ENCODE measurements around the gene CCDC85B.

- TF ChIP-seq EZH2 (IDR thresholded peaks at IDR 0.05; ENCODE audit: borderline replicate concordance): no peak
- TF ChIP-seq, protein P1, sequence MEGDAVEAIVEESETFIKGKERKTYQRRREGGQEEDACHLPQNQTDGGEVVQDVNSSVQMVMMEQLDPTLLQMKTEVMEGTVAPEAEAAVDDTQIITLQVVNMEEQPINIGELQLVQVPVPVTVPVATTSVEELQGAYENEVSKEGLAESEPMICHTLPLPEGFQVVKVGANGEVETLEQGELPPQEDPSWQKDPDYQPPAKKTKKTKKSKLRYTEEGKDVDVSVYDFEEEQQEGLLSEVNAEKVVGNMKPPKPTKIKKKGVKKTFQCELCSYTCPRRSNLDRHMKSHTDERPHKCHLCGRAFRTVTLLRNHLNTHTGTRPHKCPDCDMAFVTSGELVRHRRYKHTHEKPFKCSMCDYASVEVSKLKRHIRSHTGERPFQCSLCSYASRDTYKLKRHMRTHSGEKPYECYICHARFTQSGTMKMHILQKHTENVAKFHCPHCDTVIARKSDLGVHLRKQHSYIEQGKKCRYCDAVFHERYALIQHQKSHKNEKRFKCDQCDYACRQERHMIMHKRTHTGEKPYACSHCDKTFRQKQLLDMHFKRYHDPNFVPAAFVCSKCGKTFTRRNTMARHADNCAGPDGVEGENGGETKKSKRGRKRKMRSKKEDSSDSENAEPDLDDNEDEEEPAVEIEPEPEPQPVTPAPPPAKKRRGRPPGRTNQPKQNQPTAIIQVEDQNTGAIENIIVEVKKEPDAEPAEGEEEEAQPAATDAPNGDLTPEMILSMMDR (IDR thresholded peaks at IDR 0.05; ENCODE audit: poor library complexity): no peak
Measured at GRCh38 chr11:65925397-65925796, 34.9 kb downstream of the CCDC85B start.
